ENCODE results near the gene TNFRSF8. TPM values are rescaled to one million over a fixed set of nuclear protein-coding genes. Genes with fewer than 3 reads are reported as not detected.
"Not testable (repeated sequence)": the region's sequence is repeated elsewhere in the genome, so short reads cannot be mapped to it uniquely, and the experiment has no call there.

TNFRSF8 gene
- total RNA-seq, 4 donors from 2014 or later, result 0.84 to 4.9 (median 1.8) TPM; not detected in 1

DNA sequence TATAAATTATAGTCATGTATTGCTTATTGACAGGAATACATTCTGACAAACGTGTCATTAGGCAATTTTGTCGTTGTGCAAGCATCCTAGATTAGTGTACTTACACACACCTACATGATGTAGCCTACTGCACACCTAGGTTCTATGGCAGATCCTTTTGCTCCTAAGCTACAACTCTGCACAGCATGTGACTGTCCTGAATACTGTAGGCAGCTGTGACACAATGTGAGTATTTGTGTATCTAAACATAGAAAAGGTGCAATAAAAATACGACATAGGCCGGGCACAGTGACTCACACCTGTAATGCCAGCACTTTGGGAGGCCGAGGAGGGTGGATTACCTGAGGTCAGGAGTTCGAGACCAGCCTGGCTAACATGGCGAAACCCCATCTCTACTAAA, 36.5 kb downstream of the TNFRSF8 start:
- no peak overlapping the region for H3K27ac ChIP-seq
- TF ChIP-seq EP300 (IDR thresholded peaks at IDR 0.05) (no peak), POLR2A (IDR thresholded peaks at IDR 0.05) (no peak)
- TF ChIP-seq, protein P1, sequence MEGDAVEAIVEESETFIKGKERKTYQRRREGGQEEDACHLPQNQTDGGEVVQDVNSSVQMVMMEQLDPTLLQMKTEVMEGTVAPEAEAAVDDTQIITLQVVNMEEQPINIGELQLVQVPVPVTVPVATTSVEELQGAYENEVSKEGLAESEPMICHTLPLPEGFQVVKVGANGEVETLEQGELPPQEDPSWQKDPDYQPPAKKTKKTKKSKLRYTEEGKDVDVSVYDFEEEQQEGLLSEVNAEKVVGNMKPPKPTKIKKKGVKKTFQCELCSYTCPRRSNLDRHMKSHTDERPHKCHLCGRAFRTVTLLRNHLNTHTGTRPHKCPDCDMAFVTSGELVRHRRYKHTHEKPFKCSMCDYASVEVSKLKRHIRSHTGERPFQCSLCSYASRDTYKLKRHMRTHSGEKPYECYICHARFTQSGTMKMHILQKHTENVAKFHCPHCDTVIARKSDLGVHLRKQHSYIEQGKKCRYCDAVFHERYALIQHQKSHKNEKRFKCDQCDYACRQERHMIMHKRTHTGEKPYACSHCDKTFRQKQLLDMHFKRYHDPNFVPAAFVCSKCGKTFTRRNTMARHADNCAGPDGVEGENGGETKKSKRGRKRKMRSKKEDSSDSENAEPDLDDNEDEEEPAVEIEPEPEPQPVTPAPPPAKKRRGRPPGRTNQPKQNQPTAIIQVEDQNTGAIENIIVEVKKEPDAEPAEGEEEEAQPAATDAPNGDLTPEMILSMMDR (IDR thresholded peaks at IDR 0.05), result no peak
- DNase-seq (ENCODE audit: low spot score in 2 of 2), result no peak
- H3K9me3 ChIP-seq, result peaks cover 0 to 4% (median 0%) of the 10 kb centered on the region in 4 donors
- H3K36me3 ChIP-seq, result no peaks in the 10 kb centered on the region
- 87 to 89% methylated on average over 7 of the region's 7 CpGs for WGBS, 2 donors
- H3K4me3 ChIP-seq, result no peak overlapping the region
- H3K4me1 ChIP-seq, result no peaks in the 10 kb centered on the region
- no peaks in the 10 kb centered on the region for H3K27me3 ChIP-seq

DNA sequence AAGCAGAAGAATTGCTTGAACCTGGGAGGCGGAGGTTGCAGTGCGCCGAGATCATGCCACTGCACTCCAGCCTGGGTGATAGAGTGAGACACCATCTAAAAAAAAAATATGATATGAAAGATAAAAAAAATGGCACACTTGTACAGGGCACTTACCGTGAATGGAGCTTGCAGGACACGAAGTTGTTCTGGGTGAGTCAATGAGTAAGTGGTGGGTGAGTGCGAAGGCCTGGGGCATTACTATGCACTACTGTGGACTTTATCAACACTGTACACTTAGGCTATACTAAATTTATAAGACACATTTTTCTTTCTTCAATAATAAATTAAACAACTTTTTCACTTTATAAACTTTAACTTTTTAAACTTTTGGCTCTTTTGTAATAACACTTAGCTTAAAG, 37.0 kb downstream of the TNFRSF8 start:
- DNase-seq (ENCODE audit: low spot score in 2 of 2), result no peak
- WGBS, 2 donors, result 90% methylated on average over 6 of the region's 6 CpGs
- Histone ChIP-seq H3K27ac (no peak overlapping the region), H3K36me3 (no peaks in the 10 kb centered on the region), H3K4me1 (no peaks in the 10 kb centered on the region), H3K4me3 (no peak overlapping the region), H3K9me3 (peaks cover 0 to 4% (median 0%) of the 10 kb centered on the region in 4 donors), H3K27me3 (no peaks in the 10 kb centered on the region)
- TF ChIP-seq, protein P1 (IDR thresholded peaks at IDR 0.05), result no peak
- no peak for TF ChIP-seq EP300 (IDR thresholded peaks at IDR 0.05)
- no peak for TF ChIP-seq POLR2A (IDR thresholded peaks at IDR 0.05)

DNA sequence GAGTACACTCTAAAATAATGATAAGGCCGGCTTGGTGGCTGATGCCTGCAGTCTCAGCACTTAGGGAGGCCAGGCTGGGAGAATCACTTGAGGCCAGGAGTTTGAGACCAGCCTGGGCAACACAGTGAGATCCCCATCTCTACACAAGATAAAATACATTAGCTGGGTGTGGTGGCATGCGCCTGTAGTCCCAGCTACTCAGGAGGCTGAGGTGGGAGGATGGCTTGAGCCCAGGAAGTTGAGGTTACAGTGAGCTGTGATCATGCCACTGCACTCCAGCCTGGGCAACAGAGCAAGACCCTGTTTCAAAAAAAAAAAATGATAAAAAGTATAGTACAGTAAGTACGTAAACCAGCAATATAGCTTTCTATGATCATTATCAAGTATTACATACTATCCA, 38.0 kb downstream of the TNFRSF8 start:
- not testable (repeated sequence) for H3K9me3 ChIP-seq

DNA sequence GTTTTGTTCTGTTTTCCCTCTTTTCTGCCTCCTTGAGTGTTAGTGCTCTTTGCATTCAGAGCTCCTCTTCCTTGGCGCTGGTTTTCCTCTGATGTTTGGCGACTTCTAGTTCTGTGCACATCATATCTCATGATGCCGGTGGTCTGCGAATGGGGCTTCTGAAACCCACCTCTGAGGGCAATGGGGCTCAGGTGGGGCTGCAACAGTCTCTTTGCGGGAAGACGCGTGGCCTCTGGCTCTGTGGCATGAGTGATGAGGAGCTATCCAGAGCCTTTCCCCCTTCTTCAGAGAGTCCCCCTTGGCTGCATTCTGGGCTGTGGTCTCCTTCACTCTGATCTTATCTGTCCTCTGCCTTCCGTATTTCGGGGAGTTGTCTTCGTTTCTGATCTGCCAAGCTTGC, 39.0 kb downstream of the TNFRSF8 start:
- Histone ChIP-seq H3K27ac (no peak overlapping the region), H3K27me3 (no peaks in the 10 kb centered on the region), H3K4me1 (no peaks in the 10 kb centered on the region), H3K4me3 (no peak overlapping the region), H3K9me3 (peaks cover 0 to 4% (median 0%) of the 10 kb centered on the region in 4 donors), H3K36me3 (no peaks in the 10 kb centered on the region)
- no peak for DNase-seq (ENCODE audit: low spot score in 2 of 2)
- TF ChIP-seq, protein P1 (IDR thresholded peaks at IDR 0.05), result no peak
- TF ChIP-seq POLR2A (IDR thresholded peaks at IDR 0.05), result no peak
- no peak for TF ChIP-seq EP300 (IDR thresholded peaks at IDR 0.05)
- 94 to 95% methylated on average over 10 of the region's 10 CpGs for WGBS, 2 donors

More for the DNA sequence above, 38.0 kb downstream of the TNFRSF8 start:
- WGBS, 2 donors, result 91 to 95% methylated on average over 3 of the region's 3 CpGs
- H3K4me3 ChIP-seq; H3K36me3 ChIP-seq; H3K4me1 ChIP-seq; DNase-seq (ENCODE audit: low spot score in 2 of 2); H3K27me3 ChIP-seq; H3K27ac ChIP-seq: not testable (repeated sequence)

DNA sequence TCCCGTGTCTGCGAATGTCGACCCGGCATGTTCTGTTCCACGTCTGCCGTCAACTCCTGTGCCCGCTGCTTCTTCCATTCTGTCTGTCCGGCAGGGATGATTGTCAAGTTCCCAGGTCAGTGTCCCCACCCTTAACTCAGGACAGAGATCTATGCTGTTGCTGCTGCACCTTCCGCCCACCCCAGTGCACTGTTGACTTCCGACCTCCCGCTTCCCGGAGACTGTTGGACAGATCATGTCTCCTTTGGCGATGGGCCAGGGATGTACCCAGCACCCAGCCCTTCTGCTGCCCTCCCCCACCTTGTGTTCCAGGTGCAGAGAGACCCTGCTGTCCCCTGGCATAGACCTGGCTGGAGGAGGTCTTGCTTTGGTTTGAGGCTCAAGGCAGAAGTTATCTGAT, 41.3 kb downstream of the TNFRSF8 start:
- Histone ChIP-seq H3K27me3 (no peaks in the 10 kb centered on the region), H3K36me3 (no peaks in the 10 kb centered on the region), H3K27ac (no peak overlapping the region), H3K4me1 (no peaks in the 10 kb centered on the region), H3K9me3 (no peaks in the 10 kb centered on the region), H3K4me3 (no peak overlapping the region)
- 74 to 75% methylated on average over 13 of the region's 13 CpGs for WGBS, 2 donors
- DNase-seq (ENCODE audit: low spot score in 2 of 2), result no peak
- TF ChIP-seq, protein P1 (IDR thresholded peaks at IDR 0.05), result no peak
- TF ChIP-seq EP300 (IDR thresholded peaks at IDR 0.05) (no peak), POLR2A (IDR thresholded peaks at IDR 0.05) (no peak)

DNA sequence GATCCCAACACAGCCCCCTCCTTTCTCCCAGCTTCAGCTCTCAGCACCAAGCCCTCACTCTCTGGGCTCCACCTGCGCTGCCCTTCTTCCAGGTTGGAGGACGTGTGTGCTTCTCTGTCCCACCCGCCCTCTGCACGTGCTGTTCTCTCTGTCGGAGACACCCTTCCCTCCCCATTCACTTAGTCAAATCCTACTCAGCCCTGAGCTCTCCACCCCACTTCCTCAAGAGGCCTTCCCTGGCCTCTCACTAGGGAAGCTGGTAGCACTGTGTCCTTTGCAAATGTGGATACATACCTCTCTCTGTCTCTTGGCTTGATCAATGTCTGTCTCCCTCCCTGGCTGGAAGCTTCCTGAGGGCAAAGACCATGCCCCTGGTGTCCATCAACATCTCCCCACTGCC, 43.0 kb downstream of the TNFRSF8 start:
- H3K27me3 ChIP-seq, result no peaks in the 10 kb centered on the region
- no peaks in the 10 kb centered on the region for H3K9me3 ChIP-seq
- WGBS, 2 donors, result 67 to 80% methylated on average over 5 of the region's 5 CpGs
- TF ChIP-seq, protein P1 (IDR thresholded peaks at IDR 0.05), result no peak
- no peak for TF ChIP-seq EP300 (IDR thresholded peaks at IDR 0.05)
- no peak for TF ChIP-seq POLR2A (IDR thresholded peaks at IDR 0.05)
- H3K4me3 ChIP-seq, result no peak overlapping the region
- DNase-seq (ENCODE audit: low spot score in 2 of 2), result no peak
- no peaks in the 10 kb centered on the region for H3K4me1 ChIP-seq
- H3K27ac ChIP-seq, result no peak overlapping the region
- H3K36me3 ChIP-seq, result no peaks in the 10 kb centered on the region

DNA sequence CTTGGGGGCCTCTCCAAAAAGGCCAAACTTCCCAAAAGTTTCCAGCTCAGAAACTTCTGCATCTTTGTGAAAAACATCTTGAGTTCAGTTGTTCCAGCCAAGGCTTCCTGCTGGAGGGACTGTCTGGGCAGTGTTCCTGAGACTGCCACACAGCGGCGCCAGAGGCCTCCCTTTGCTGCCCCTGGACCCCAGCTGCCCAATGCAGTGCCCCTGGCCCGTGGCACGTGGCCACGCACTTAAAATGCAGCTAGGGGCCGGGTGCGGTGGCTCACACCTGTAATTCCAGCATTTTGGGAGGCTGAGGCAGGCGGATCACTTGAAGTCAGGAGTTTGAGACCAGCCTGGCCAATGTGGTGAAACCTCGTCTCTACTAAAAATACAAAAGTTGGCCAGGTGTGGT, 43.8 kb downstream of the TNFRSF8 start:
- not testable (repeated sequence) for H3K9me3 ChIP-seq; H3K36me3 ChIP-seq; H3K4me1 ChIP-seq; H3K4me3 ChIP-seq; H3K27ac ChIP-seq; H3K27me3 ChIP-seq; DNase-seq (ENCODE audit: low spot score in 2 of 2)
- WGBS, 2 donors, result 59 to 70% methylated on average over 7 to 9 of the region's 9 CpGs
